NCI-H2029 treated with DMSO at 0.1 percent for 48 hours (cell line): ENCODE measurements around the gene LST1.
"Not testable (repeated sequence)": the region's sequence is repeated elsewhere in the genome, so short reads cannot be mapped to it uniquely, and the experiment has no call there.

Experiments used
- DNase-seq: peaks from one replicate; lab custom pipeline; 2025; lab: John Stamatoyannopoulos, UW

Gene LST1

DNA sequence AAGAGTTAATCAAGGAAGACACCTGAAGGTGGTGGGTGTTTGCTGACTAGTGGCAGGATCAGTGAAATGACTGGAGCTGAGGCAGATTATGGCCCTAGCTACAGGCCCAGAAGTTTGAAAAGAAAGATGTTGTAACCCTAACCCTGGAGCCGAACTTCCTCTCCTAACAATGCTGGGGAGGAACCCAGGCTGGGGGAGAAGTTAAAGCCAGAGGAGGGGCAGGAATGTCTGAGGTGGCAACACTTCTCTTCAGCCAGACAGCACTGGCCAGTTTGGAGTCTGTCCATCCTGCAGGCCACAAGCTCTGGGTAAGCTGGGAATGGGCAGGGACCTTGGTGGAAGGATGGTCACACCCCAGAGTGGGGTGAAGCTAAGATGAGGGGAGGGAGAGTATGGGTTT lies at the start of gene LST1:
Gene LST1 (plus strand): TSS at position 270 of the 400 bp plus-strand sequence. CDS start 1,023 bp downstream, outside the sequence.
- no peak for DNase-seq

GRCh38 chr6:31538805-31539400 lies 47.2 kb upstream of the LST1 start:
- DNase-seq, result no peak

DNA sequence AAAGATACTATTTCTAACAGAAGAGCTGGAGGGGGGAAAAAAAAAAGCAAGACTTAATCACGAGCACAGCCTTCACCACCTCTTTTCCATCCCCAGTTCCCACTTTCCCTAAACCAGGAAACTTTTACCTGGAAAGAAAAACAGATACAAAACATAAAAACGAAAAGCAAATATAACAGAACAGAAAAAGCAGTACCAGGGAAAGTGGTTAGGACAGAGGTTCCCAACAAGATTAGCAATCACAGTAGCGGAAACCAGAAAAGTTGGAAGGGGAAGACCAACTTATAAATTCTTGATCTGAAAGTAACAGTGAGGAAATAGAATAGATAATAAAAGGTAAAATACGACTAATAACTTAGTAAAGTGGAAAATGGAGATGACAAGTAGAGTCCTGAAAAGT lies 45.4 kb upstream of the LST1 start:
- DNase-seq, result no peak

GRCh38 chr6:31541059-31541657 lies 44.9 kb upstream of the LST1 start:
- peak; percentile 42 for DNase-seq

DNA sequence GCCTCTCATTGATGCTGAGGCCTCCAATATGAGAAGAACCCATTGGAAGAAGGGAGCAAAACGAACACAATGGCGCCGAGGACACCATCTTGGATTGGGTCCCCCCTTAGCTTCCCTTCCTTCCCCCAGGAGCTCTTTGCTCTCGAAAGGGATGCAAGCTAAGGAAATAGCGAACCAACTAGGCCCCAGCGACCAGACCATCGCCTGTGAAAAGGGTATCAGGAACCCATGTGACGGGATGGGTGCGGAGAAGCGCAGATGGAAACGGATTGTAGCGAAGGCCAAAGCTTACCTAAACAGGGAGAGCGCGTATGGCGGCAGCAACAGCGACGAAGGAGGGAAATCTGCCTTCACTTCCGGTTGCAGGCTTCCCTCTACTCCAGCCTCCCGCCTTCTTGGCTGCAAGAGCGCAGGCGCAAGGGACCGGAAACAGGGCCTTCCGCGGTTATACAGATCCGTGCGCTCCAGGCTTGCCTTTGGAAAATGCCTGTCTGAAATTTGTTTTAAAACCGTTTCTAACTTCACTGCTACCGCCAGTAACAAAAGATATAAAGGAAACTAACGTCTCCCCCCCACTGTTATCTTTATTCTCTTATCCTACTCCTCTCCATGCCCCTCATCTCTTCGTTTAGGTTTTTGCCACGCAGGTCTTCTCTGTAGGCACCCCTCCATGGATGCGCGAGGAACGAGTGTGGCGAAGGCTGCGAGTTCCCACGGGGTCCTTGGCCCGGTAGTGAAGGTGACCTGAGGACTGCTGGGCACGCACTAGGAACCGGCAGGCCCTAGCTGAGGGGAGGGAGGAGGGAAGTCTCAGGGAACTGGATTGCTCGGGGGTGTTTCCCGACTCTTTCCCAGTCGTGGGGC lies 44.2 kb upstream of the LST1 start, which contains the start of gene DDX39B:
Gene DDX39B (minus strand): TSS at position 346 of the 864 bp plus-strand sequence. CDS start 1,471 bp downstream, outside the sequence.
- DNase-seq, result peak; percentile 96

DNA sequence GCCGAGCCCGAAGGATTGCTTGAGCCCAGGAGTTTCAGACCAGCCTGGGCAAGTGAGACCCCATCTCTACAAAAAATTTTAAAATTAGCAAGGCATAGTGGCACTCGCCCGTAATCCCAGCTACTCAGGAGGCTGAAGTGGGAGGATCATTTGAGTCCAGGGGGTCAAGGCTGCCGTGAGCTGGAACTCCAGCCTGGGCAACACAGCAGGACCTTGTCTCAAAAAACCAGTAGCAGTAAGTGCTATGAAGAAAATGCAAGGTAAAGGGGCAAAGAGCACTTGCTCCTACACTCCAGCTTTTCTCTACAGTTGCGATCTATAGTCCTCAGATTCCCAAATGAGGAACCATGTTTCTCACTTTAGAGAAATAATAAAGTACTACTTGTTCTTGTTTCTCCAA lies 42.4 kb upstream of the LST1 start:
- DNase-seq, result no peak

- no peak for DNase-seq
These were observed 41.4 kb upstream of the LST1 start for GRCh38 chr6:31544676-31545075.

- no peak for DNase-seq
These were observed 40.8 kb upstream of the LST1 start for GRCh38 chr6:31545291-31545690.

DNA sequence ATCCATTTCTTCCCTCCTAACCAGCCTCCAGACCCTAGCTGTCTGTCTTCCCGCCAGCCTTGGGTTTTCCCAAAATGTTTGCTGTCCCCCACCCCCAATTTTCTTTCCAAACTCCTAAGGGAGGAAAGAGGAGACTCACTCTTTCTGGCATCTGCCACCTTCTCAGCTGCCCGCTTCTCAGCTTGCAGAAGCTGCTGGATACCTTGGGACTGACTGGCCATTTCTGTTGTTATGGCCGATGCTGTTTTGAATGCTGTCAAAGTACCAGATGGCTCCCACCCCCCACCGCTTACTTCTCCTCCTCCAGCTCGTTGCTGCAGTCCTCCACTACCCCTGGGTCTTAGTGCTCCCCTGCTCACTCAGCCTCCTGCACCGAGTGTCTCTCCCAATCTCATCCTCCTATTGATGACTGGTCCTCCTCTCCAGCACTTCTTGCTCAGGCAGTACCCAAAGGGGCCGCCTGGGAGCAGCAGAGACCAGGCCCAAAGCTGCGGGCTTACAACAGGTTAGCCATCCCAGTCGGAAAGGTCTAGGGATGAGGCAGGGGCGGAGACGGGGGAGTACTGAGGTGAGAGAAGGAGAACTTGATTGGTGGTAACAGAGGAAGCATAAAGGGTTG lies 39.6 kb upstream of the LST1 start, which contains the start of gene ATP6V1G2:
Gene ATP6V1G2 (minus strand): TSS at position 270 of the 619 bp plus-strand sequence. CDS start 49 bp downstream, at position 221.
- DNase-seq, result peak; percentile 85

GRCh38 chr6:31546958-31547726 lies 38.9 kb upstream of the LST1 start, which contains the start of gene NFKBIL1:
Gene NFKBIL1 (plus strand): TSS chr6:31547608. CDS start chr6:31547695, 87 bp downstream.
- DNase-seq, result peak; percentile 97

- no peak for DNase-seq
These were observed 38.1 kb upstream of the LST1 start for GRCh38 chr6:31547727-31548543.

DNA sequence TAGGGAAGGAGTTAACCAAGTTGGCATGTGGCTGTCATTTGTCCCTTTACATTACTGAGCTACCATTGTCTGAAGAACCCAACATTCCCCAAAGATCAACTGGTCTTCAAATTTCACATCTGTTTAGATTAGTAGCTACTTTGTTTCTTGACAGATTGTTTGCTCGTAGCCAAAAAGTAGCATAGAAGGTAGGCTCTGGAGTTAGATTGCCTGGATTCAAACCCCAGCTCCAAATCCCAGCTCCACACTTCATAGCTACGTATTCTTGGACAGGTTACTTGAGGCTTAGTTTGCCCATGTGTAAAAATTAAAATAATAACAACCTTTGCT lies 37.6 kb upstream of the LST1 start:
- DNase-seq, result no peak

DNA sequence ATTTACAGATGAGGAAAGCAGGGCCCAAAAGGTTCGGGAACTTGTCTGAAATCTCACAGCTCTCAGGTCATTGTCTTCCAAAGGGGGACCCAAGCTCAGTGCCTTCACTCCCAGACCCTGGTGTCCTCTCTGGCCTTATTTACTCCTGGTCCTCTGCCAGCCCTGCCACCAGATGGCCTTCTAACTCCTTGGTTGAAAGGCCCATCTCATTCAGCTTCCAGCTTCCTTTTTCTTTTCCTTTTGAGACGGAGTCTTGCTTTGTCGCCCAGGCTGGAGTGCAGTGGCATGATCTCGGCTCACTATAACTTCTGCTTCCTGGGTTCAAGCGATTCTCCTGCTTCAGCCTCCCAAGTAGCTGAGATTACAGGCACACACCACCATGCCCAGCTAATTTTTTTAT lies 34.7 kb upstream of the LST1 start:
- not testable (repeated sequence) for DNase-seq

DNA sequence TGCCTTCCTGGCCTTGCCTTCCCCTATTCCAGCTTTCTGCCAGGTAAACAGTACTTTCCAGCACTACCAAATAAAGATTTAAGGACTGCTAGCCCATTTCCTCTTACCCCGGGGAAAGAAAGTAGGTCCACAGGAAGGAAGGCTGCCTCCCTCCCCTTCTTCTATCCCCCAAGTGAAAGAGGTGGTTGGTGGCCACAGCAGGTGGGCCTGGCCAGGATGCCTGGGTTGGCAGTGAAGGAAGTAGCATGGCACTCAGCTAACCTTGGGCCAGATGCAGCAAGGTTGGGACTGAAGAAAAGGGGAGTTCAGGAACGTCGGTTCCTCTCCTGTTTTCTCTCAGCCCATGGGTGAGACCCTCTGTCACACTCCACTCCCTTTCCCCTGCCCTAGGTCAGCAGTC lies 29.8 kb upstream of the LST1 start:
- no peak for DNase-seq

- no peak for DNase-seq
These were observed 28.4 kb upstream of the LST1 start for GRCh38 chr6:31557443-31558317.

- DNase-seq, result no peak
These were observed 27.8 kb upstream of the LST1 start for GRCh38 chr6:31558318-31558625.

DNA sequence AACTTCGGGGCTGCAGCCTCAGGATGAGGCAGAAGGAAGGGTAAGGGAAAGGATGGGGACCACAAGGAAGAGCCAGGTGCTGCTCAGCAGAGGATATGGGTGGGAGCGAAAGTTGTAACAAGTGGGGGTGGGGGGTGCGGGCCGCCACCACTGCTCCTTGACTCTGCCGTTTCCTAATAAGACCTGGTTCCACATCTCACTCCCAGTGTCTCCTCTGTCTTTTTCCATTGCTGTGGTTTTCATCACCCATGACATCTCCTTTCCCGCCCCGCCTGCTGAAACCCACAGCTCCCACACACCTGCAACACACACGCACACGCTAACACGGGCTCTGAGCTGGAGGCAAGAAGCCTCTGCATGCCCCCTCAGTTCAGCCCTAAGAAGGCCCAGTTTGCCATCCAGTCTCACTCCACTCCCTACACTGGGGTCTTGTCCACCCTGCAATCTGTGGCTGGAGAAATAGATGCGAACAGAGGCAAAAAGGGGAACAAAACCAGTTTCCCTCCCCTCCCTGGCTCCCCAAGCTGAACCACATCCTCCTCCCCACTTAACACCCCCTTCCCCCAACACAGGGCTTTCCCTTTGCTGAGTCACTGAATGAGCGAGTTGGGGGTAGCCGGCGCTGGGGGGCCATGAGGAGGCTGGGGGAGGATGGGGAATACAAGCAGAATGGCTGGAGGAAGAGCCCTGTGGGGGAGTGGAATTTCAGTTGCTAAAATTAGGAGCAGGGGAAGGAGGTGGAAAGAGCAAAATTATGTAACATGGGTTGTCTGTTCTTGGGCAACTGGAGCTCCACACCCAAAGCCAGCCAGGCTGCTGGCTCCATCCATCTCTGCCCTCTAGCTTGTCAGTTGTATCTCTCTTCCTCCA lies 27.2 kb upstream of the LST1 start:
- DNase-seq, result no peak

DNA sequence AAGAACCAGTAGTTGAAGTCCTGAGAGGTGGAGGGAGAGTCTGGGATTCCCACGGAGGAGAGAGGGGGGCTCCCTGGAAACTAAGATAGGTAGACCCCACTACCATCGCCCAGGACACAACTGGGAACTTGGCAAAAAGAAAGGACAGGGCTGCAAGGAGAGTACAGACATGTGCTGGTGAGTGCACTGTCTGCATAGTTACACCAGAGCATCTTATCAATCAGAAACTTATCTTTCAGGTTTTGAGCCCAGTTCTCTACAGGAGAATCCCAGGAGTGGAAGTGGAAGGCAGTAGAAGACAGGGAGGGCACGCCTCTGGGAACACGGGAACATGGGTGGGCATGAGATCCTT lies 26.5 kb upstream of the LST1 start:
- no peak for DNase-seq
